HepG2 (cell line): ENCODE measurements around the gene AK2. TPM values are rescaled to one million over a fixed set of nuclear protein-coding genes. Genes with fewer than 3 reads are reported as not detected.

Experiments used
- ATAC-seq: fragments of 200-7000 bp; cut with Tn5 transposase; 3 replicates; pipeline ENCODE4 v1.9.1; 2020; ENCODE audit warnings: mild to moderate bottlenecking, moderate library complexity
- BruUV-seq: library from RNA; stranded (reverse); fragments of 400-500 nt; replicated peaks from 2 replicates; lab custom pipeline; 2021; lab: Mats Ljungman, UMichigan
- CTCF ChIA-PET: fragments of 300-600 bp; formaldehyde crosslinking; extraction: SDS; loops from one replicate; lab custom pipeline; 2021; ENCODE audit warnings: low total read pairs, inconsistent platforms, low intra/inter-chr PET ratio; lab: Yijun Ruan, JAX
- POLR2A ChIA-PET: fragments of 350-600 bp; sonication (Branson Sonifier 250); formaldehyde crosslinking; loops from one replicate; lab custom pipeline; 2020; ENCODE audit warnings: antibody characterized with exemption, inconsistent platforms; lab: Yijun Ruan, JAX
- DNase-seq: peaks from one replicate; pipeline ENCODE4 v3.0.0-alpha.2; 2015; ENCODE audit warnings: low spot score
- FAIRE-seq: peaks from 3 replicates; lab custom pipeline; 2011; peaks lifted over from hg19 to GRCh38; lab: Jason Lieb, UNC
- H2AFZ ChIP-seq: one replicate; pipeline ENCODE4 v1.6.1; 2011; ENCODE audit warnings: low read length, inconsistent platforms
- H3K27ac ChIP-seq: fragments of 300-600 bp; 3 replicates; pipeline ENCODE4 v1.8.0; 2011; ENCODE audit warnings: mixed run types, mild to moderate bottlenecking, mixed read lengths, low read length, inconsistent platforms; ENCODE audit not compliant: insufficient read depth; ENCODE audit errors: extremely low read length
- H3K27me3 ChIP-seq, 2 experiments: fragments of 200-600 bp in 1 of 2; 2 replicates in 1 of 2; 3 replicates in 1 of 2; pipeline versions ENCODE4 v1.6.0 to v1.8.0; 2011; ENCODE audit warnings: low read length in 2 of 2, mild to moderate bottlenecking in 2 of 2, moderate library complexity in 2 of 2, inconsistent platforms in 1 of 2; ENCODE audit not compliant: insufficient read depth in 2 of 2, control insufficient read depth in 1 of 2
- H3K36me3 ChIP-seq, 2 experiments: fragments of 200-600 bp in 1 of 2; replicated peaks in 1 of 2; 2 replicates in 1 of 2; 3 replicates in 1 of 2; pipeline versions ENCODE4 v1.5.1 to v1.8.0; 2011; ENCODE audit warnings: low read length in 2 of 2, inconsistent platforms in 1 of 2; ENCODE audit not compliant: insufficient read depth in 2 of 2, control insufficient read depth in 1 of 2
- H3K4me1 ChIP-seq: 2 replicates; pipeline ENCODE4 v1.5.1; 2012; ENCODE audit warnings: low read length, inconsistent platforms; ENCODE audit not compliant: insufficient read depth
- H3K4me2 ChIP-seq: 2 replicates; pipeline ENCODE4 v1.6.0; 2011; ENCODE audit warnings: low read depth, low read length, inconsistent platforms
- H3K4me3 ChIP-seq, 3 experiments: fragments of 200-600 bp in 1 of 3; sonication (generic), shearing (Covaris generic) in 1 of 3; replicated peaks in 1 of 3; 2 replicates each; pipeline ENCODE4 v1.5.1; 2011 to 2016; ENCODE audit warnings: low read length in 3 of 3, inconsistent platforms in 2 of 3, low read depth in 2 of 3, mild to moderate bottlenecking in 2 of 3, control low read depth in 1 of 3, mixed read lengths in 1 of 3; ENCODE audit not compliant: insufficient read depth in 1 of 3
- H3K79me2 ChIP-seq: one replicate; pipeline ENCODE4 v1.6.1; 2011; ENCODE audit warnings: low read length, inconsistent platforms; ENCODE audit not compliant: insufficient read depth
- H3K9ac ChIP-seq: 2 replicates; pipeline ENCODE4 v1.6.0; 2011; ENCODE audit warnings: mild to moderate bottlenecking, low read depth, low read length, inconsistent platforms; ENCODE audit not compliant: insufficient read depth
- H3K9me3 ChIP-seq: 2 replicates; pipeline ENCODE4 v1.5.1; 2012; ENCODE audit warnings: mild to moderate bottlenecking, low read length
- H4K20me1 ChIP-seq: 2 replicates; pipeline ENCODE4 v1.6.0; 2011; ENCODE audit warnings: inconsistent platforms, mild to moderate bottlenecking, low read length, moderate library complexity; ENCODE audit not compliant: insufficient read depth
- ERF ChIP-seq: IDR thresholded peaks from 2 replicates; pipeline ENCODE4 v1.6.1; 2018; ENCODE audit warnings: missing biosample characterization, missing genetic modification reagents
- FUBP1 ChIP-seq: sonication (generic); formaldehyde crosslinking; IDR thresholded peaks from 2 replicates; pipeline ENCODE4 v1.5.1; 2020; ENCODE audit warnings: missing genetic modification reagents, mild to moderate bottlenecking, borderline replicate concordance
- PITX1 ChIP-seq: sonication (generic); formaldehyde crosslinking; IDR thresholded peaks from 2 replicates; pipeline ENCODE4 v1.5.1; 2020; ENCODE audit warnings: mild to moderate bottlenecking, missing genetic modification reagents
- ZBTB43 ChIP-seq: sonication (generic); formaldehyde crosslinking; conservative IDR thresholded peaks from 2 replicates; pipeline ENCODE4 v1.4.0; 2020; ENCODE audit warnings: missing genetic modification reagents
- ZNF207 ChIP-seq: fragments of 450-650 bp; IDR thresholded peaks from 2 replicates; pipeline ENCODE4 v1.6.1; 2016; ENCODE audit warnings: antibody characterized with exemption, borderline replicate concordance
- ZNF646 ChIP-seq: sonication (generic); formaldehyde crosslinking; IDR thresholded peaks from 2 replicates; pipeline ENCODE4 v1.9.0; 2021; ENCODE audit warnings: mild to moderate bottlenecking, missing genetic modification reagents
- WGBS: methylation state at CpG from one replicate; pipeline ENCODE4 v1.1.6; 2017; ENCODE audit warnings: low lambda C conversion rate; 5-methylcytosine and 5-hydroxymethylcytosine counted together
- in situ Hi-C: cut with HindIII; loops from 2 replicates; pipeline ENCODE4 v1.10.0; 2017; ENCODE audit warnings: low pct_unique_long_range_greater_than_20kb; ENCODE audit not compliant: extremely low pct_ligation_motif_present
- intact Hi-C: fragments of 100-400 bp; cut with micrococcal nuclease; formaldehyde crosslinking; loops from one replicate; pipeline ENCODE4 v1.10.0; 2022; ENCODE audit not compliant: unreplicated experiment
- polyA plus RNA-seq, 8 experiments: library from polyadenylated mRNA; depleted of rRNA in 3 of 8; stranded (reverse) in 7 of 8; unstranded in 1 of 8; fragments of >200 nt; fragmentation: Illumina TruSeq in 4 of 8; extraction: Trizol in 4 of 8; gene quantifications; 2 replicates each; pipeline versions ENCODE4 v1.2.1 to v1.2.3, GENCODE V29; 2011 to 2016; ENCODE audit warnings: low read depth in 4 of 8, missing spikeins in 1 of 8, mixed read lengths in 1 of 8; ENCODE audit not compliant: insufficient read depth in 1 of 8
- total RNA-seq, 5 experiments: library from RNA; depleted of rRNA; stranded (reverse); fragments of >200 nt; fragmentation: Illumina TruSeq; extraction: Trizol; gene quantifications; 2 replicates each; pipeline ENCODE4 v1.2.3, GENCODE V29; 2016; ENCODE audit warnings: low read depth in 1 of 5

AK2 gene
- total and polyA plus RNA-seq, 2 of the 13 experiments (the other 11 are each of a cell fraction or from before 2014, with no cell fraction given), result 170 to 188 TPM

GRCh38 chr1:32991819-32992488 lies 44.7 kb downstream of the AK2 start:
- no peak overlapping the region for H2AFZ ChIP-seq
- POLR2A ChIA-PET, result interaction anchor here (0.9 to 1.2 kb wide), 3 partner anchors 15 to 135 kb away, joined by 3 read pairs; no protein-coding TSS in a partner anchor
- H3K4me1 ChIP-seq, result peaks cover 15% of the 10 kb centered on the region
- TF ChIP-seq ZNF646, result no peak
- TF ChIP-seq ERF (CRISPR knock-in tag), result no peak
- TF ChIP-seq ZNF207, result no peak
- TF ChIP-seq ZBTB43 (CRISPR knock-in tag), result no peak
- TF ChIP-seq PITX1 (CRISPR knock-in tag), result no peak
- TF ChIP-seq FUBP1, result no peak
- no peaks in the 10 kb centered on the region for H4K20me1 ChIP-seq
- ATAC-seq (no peak; the same call in 2 of the 3 replicates), FAIRE-seq (no peak), DNase-seq (no peak)
- no peaks in the 10 kb centered on the region for H3K9me3 ChIP-seq
- no peak overlapping the region for H3K27ac ChIP-seq
- CTCF ChIA-PET, result no interaction called here
- in situ Hi-C loops, result no loop called here
- H3K4me3 ChIP-seq, result no peak overlapping the region
- H3K9ac ChIP-seq, result no peak overlapping the region
- H3K79me2 ChIP-seq, result no peaks in the 10 kb centered on the region
- no peaks in the 10 kb centered on the region for H3K27me3 ChIP-seq
- BruUV-seq, result no TSS peak
- no peak overlapping the region for H3K4me2 ChIP-seq
- intact Hi-C loops, result no loop called here
- H3K36me3 ChIP-seq, result no peaks in the 10 kb centered on the region
- WGBS, result 82% methylated on average over 5 of the region's 9 CpGs
